ENCODE measurements around the gene SLC36A3. TPM values are rescaled to one million over a fixed set of nuclear protein-coding genes. Genes with fewer than 3 reads are reported as not detected.
A peak's percentile ranks its signal among the peaks of the same experiment; 100 is the strongest.

Gene SLC36A3
- total and polyA plus RNA-seq, 8 donors: not detected

GRCh38 chr5:151234476-151235238 lies 68.9 kb downstream of the SLC36A3 start:
- Histone ChIP-seq H3K9me3 (no peaks in the 10 kb centered on the region), H3K36me3 (no peaks in the 10 kb centered on the region), H3K4me3 (no peak overlapping the region), H3K27ac (peak overlapping the region; percentile 30 to 71), H3K4me1 (peaks cover 0 to 31% of the 10 kb centered on the region in 2 donors), H3K27me3 (no peaks in the 10 kb centered on the region)
- ATAC-seq (peak; percentile 97), DNase-seq (peak in 3 of 4 donors; percentile 73 to 89 (median 79))
- no peak for TF ChIP-seq CTCF (IDR thresholded peaks at IDR 0.05)
- intact Hi-C loops (cut with DNase I): loop anchor here in 1 of 2 donors (10.0 kb wide), 1 partner anchor 60 kb away; no protein-coding TSS in a partner anchor

GRCh38 chr5:151233616-151234085 lies 69.9 kb downstream of the SLC36A3 start:
- Histone ChIP-seq H3K9me3 (no peaks in the 10 kb centered on the region), H3K27ac (no peak overlapping the region), H3K4me3 (no peak overlapping the region), H3K27me3 (no peaks in the 10 kb centered on the region), H3K36me3 (no peaks in the 10 kb centered on the region), H3K4me1 (peaks cover 0 to 21% of the 10 kb centered on the region in 2 donors)
- DNase-seq (no peak), ATAC-seq (peak; percentile 11)
- intact Hi-C loops (cut with DNase I): loop anchor here in 1 of 2 donors (10.0 kb wide), 1 partner anchor 59 kb away; no protein-coding TSS in a partner anchor
- TF ChIP-seq CTCF (IDR thresholded peaks at IDR 0.05): no peak

- no peak for DNase-seq
- Histone ChIP-seq H3K9me3 (no peaks in the 10 kb centered on the region), H3K4me1 (peaks cover 0 to 25% of the 10 kb centered on the region in 2 donors), H3K27me3 (no peaks in the 10 kb centered on the region), H3K4me3 (no peak overlapping the region), H3K36me3 (no peaks in the 10 kb centered on the region), H3K27ac (no peak overlapping the region)
- TF ChIP-seq CTCF (IDR thresholded peaks at IDR 0.05): no peak
- intact Hi-C loops (cut with DNase I): loop anchor here in 1 of 2 donors (10.0 kb wide), 1 partner anchor 57 kb away; no protein-coding TSS in a partner anchor
- ATAC-seq: no peak
Observed at GRCh38 chr5:151231359-151231758, 72.2 kb downstream of the SLC36A3 start.

GRCh38 chr5:151230048-151230680 lies 73.4 kb downstream of the SLC36A3 start:
- Histone ChIP-seq H3K27me3 (no peaks in the 10 kb centered on the region), H3K9me3 (no peaks in the 10 kb centered on the region), H3K4me3 (no peak overlapping the region), H3K36me3 (no peaks in the 10 kb centered on the region), H3K27ac (peak overlapping the region in 1 of 2 donors; percentile 37), H3K4me1 (peaks cover 0 to 20% of the 10 kb centered on the region in 2 donors)
- no peak for DNase-seq
- no peak for TF ChIP-seq CTCF (IDR thresholded peaks at IDR 0.05)
- no peak for ATAC-seq
- intact Hi-C loops (cut with DNase I): loop anchor here in 1 of 2 donors (10.0 kb wide), 1 partner anchor 55 kb away; no protein-coding TSS in a partner anchor

GRCh38 chr5:151228986-151229385 lies 74.6 kb downstream of the SLC36A3 start:
- Histone ChIP-seq H3K27me3 (no peaks in the 10 kb centered on the region), H3K36me3 (no peaks in the 10 kb centered on the region), H3K4me1 (peaks cover 0 to 19% of the 10 kb centered on the region in 2 donors), H3K4me3 (no peak overlapping the region), H3K9me3 (no peaks in the 10 kb centered on the region), H3K27ac (no peak overlapping the region)
- DNase-seq (no peak), ATAC-seq (no peak)
- no peak for TF ChIP-seq CTCF (IDR thresholded peaks at IDR 0.05)
- intact Hi-C loops (cut with DNase I): no loop called here

Measured in left lung (tissue), 10 donors.